ENCODE data around the gene UBR4.

- no peak for TF ChIP-seq EP300 (IDR thresholded peaks at IDR 0.05; ENCODE audit: borderline replicate concordance)
- no peak for TF ChIP-seq REST (IDR thresholded peaks at IDR 0.05; ENCODE audit: low read depth)
- TF ChIP-seq TAF1 (IDR thresholded peaks at IDR 0.05; ENCODE audit: low read depth), result no peak
- TF ChIP-seq YY1 (IDR thresholded peaks at IDR 0.05; ENCODE audit: low read depth), result no peak
- TF ChIP-seq CEBPB (IDR thresholded peaks at IDR 0.05), result no peak
- TF ChIP-seq RAD21 (IDR thresholded peaks at IDR 0.05; ENCODE audit: low read depth), result no peak
- TF ChIP-seq CREB1 (IDR thresholded peaks at IDR 0.05; ENCODE audit: low read depth), result no peak
- TF ChIP-seq TCF12 (IDR thresholded peaks at IDR 0.05; ENCODE audit: low read depth), result no peak
- TF ChIP-seq EGR1 (IDR thresholded peaks at IDR 0.05), result no peak
- TF ChIP-seq TEAD4 (IDR thresholded peaks at IDR 0.05), result no peak
- no peak for TF ChIP-seq USF1 (IDR thresholded peaks at IDR 0.05)
- no peak for TF ChIP-seq FOXM1 (IDR thresholded peaks at IDR 0.05; ENCODE audit: borderline replicate concordance, low read depth)
- TF ChIP-seq ZBTB7A (IDR thresholded peaks at IDR 0.05; ENCODE audit: low read depth), result no peak
Measured at GRCh38 chr1:19140465-19140864, 69.6 kb downstream of the UBR4 start.
